CD4-positive, alpha-beta T cell (primary cell): ENCODE results near the gene DRC7. TPM values are rescaled to one million over a fixed set of nuclear protein-coding genes. Genes with fewer than 3 reads are reported as not detected.

Source experiments
- ATAC-seq: fragments of 200-7000 bp; cut with Tn5 transposase; one replicate; pipeline ENCODE4 v1.10.0; 2022; ENCODE audit warnings: mild to moderate bottlenecking; ENCODE audit not compliant: poor library complexity
- CTCF ChIA-PET: fragments of 350-600 bp; sonication (Branson Sonifier 250); formaldehyde crosslinking; loops from one replicate; lab custom pipeline; 2021; ENCODE audit warnings: antibody characterized with exemption, inconsistent platforms; lab: Charles Lee
- POLR2A ChIA-PET: fragments of 350-600 bp; sonication (Branson Sonifier 250); formaldehyde crosslinking; loops from one replicate; lab custom pipeline; 2021; ENCODE audit warnings: antibody characterized with exemption, inconsistent platforms; lab: Charles Lee
- DNase-seq, 14 experiments: peaks; one replicate each; pipeline ENCODE4 v3.0.0-alpha.2; 2013 to 2020; ENCODE audit warnings: mixed read lengths in 2 of 14
- H3K27ac ChIP-seq, 2 donors: one replicate each; pipeline versions ENCODE4 v1.5.1 to v1.7.0; 2013; ENCODE audit warnings: low read length in 2 of 2, low read depth in 1 of 2, mild to moderate bottlenecking in 1 of 2
- H3K27me3 ChIP-seq, 2 experiments: 1 replicate in 1 of 2; 2 replicates in 1 of 2; pipeline versions ENCODE4 v1.6.1 to v1.7.0; 2013; ENCODE audit warnings: low read length in 2 of 2, control low read depth in 1 of 2, mild to moderate bottlenecking in 1 of 2, moderate library complexity in 1 of 2; ENCODE audit not compliant: insufficient read depth in 2 of 2, control insufficient read depth in 1 of 2
- H3K36me3 ChIP-seq: one replicate; pipeline ENCODE4 v1.6.1; 2013; ENCODE audit warnings: low read length, control low read depth; ENCODE audit not compliant: insufficient read depth
- H3K4me1 ChIP-seq: one replicate; pipeline ENCODE4 v1.6.1; 2013; ENCODE audit warnings: low read length, control low read depth; ENCODE audit not compliant: insufficient read depth
- H3K4me3 ChIP-seq: one replicate; pipeline ENCODE4 v1.5.1; 2013; ENCODE audit warnings: mild to moderate bottlenecking, low read length, moderate library complexity
- H3K9me3 ChIP-seq, 2 experiments: 1 replicate in 1 of 2; 2 replicates in 1 of 2; pipeline versions ENCODE4 v1.6.1 to v1.7.0; 2013; ENCODE audit warnings: low read length in 2 of 2, mild to moderate bottlenecking in 2 of 2, control low read depth in 1 of 2, moderate library complexity in 1 of 2; ENCODE audit not compliant: control insufficient read depth in 1 of 2, insufficient read depth in 1 of 2
- H3K27ac Mint-ChIP-seq: one replicate; pipeline ENCODE4 v1.8.0; 2020; ENCODE audit warnings: mixed read lengths
- H3K27me3 Mint-ChIP-seq: one replicate; pipeline ENCODE4 v1.8.0; 2021; ENCODE audit warnings: mixed read lengths
- H3K36me3 Mint-ChIP-seq: one replicate; pipeline ENCODE4 v1.8.0; 2021; ENCODE audit warnings: low read depth, mixed read lengths
- H3K4me1 Mint-ChIP-seq: one replicate; pipeline ENCODE4 v1.8.0; 2021; ENCODE audit warnings: low read depth, mixed read lengths
- H3K4me3 Mint-ChIP-seq: one replicate; pipeline ENCODE4 v1.8.0; 2020; ENCODE audit warnings: mild to moderate bottlenecking, mixed read lengths
- H3K9me3 Mint-ChIP-seq: one replicate; pipeline ENCODE4 v1.8.0; 2020; ENCODE audit warnings: mixed read lengths
- intact Hi-C, 2 experiments: fragments of 100-400 bp; cut with DNase I in 1 of 2; cut with micrococcal nuclease in 1 of 2; formaldehyde crosslinking; loops; one replicate each; pipeline versions ENCODE4 v1.15.1 to v1.9.0; 2023 to 2025; cut with DNase I, micrococcal nuclease
- total RNA-seq, 174 experiments: library from RNA in 2 of 174; stranded (reverse) in 2 of 174; gene quantifications; one replicate each; pipeline ENCODE4 v1.2.3 and lab custom pipeline; 2021 to 2026
- TF ChIP-seq, protein P1 (sequence below): fragments of 200-600 bp; IDR thresholded peaks from one replicate; pipeline ENCODE4 v1.8.0; 2022; ENCODE audit warnings: antibody characterized with exemption, mild to moderate bottlenecking

The DRC7 gene
- total RNA-seq, 2 experiments from 2014 or later: not detected

DNA sequence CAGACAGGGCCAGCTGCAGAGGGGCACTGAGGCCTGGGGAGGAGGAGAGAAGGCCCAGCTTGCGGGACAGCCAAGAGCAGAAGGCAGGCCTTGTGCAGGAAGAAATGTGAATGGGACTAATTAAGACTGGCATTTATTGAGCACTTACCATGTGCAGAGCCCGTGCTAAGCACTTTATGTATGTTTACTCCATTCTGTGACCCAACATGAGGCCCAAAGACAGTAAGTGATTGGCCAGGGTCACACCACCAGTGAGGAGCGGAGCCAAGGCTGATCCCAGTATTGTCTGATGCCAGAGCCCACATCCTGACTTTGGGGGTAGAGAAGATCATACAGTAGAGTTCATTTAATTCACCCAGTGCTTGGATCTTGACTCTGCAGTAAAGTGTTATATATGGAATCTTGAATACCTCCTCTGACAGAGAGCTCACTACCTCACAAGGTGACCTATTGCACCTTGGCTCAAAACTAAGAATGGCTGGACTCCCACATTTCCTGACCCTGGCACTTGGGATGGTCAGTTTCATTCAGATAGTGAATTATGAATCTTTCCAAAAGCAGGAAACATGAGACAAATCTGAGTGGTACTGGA lies 54.6 kb downstream of the DRC7 start:
- intact Hi-C loops: no loop called here
- H3K9me3 ChIP-seq: no peaks in the 10 kb centered on the region
- DNase-seq: no peak
- H3K27ac ChIP-seq: no peak overlapping the region
- peaks cover 13% of the 10 kb centered on the region for H3K36me3 ChIP-seq
- no peak overlapping the region for H3K4me3 ChIP-seq
- ChIA-PET CTCF (no interaction called here), POLR2A (interaction anchor here (3.0 kb wide), 1 partner anchor 13 kb away, joined by 10 read pairs; the partner anchor contains the start of gene KATNB1)
- H3K27me3 ChIP-seq: no peaks in the 10 kb centered on the region
- Mint-ChIP-seq H3K36me3 (peaks cover 14% of the 10 kb centered on the region), H3K9me3 (no peaks in the 10 kb centered on the region), H3K4me1 (no peaks in the 10 kb centered on the region), H3K27me3 (no peaks in the 10 kb centered on the region), H3K4me3 (no peak overlapping the region), H3K27ac (no peak overlapping the region)
- no peaks in the 10 kb centered on the region for H3K4me1 ChIP-seq
- no peak for ATAC-seq
- TF ChIP-seq, protein P1, sequence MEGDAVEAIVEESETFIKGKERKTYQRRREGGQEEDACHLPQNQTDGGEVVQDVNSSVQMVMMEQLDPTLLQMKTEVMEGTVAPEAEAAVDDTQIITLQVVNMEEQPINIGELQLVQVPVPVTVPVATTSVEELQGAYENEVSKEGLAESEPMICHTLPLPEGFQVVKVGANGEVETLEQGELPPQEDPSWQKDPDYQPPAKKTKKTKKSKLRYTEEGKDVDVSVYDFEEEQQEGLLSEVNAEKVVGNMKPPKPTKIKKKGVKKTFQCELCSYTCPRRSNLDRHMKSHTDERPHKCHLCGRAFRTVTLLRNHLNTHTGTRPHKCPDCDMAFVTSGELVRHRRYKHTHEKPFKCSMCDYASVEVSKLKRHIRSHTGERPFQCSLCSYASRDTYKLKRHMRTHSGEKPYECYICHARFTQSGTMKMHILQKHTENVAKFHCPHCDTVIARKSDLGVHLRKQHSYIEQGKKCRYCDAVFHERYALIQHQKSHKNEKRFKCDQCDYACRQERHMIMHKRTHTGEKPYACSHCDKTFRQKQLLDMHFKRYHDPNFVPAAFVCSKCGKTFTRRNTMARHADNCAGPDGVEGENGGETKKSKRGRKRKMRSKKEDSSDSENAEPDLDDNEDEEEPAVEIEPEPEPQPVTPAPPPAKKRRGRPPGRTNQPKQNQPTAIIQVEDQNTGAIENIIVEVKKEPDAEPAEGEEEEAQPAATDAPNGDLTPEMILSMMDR: no peak

DNA sequence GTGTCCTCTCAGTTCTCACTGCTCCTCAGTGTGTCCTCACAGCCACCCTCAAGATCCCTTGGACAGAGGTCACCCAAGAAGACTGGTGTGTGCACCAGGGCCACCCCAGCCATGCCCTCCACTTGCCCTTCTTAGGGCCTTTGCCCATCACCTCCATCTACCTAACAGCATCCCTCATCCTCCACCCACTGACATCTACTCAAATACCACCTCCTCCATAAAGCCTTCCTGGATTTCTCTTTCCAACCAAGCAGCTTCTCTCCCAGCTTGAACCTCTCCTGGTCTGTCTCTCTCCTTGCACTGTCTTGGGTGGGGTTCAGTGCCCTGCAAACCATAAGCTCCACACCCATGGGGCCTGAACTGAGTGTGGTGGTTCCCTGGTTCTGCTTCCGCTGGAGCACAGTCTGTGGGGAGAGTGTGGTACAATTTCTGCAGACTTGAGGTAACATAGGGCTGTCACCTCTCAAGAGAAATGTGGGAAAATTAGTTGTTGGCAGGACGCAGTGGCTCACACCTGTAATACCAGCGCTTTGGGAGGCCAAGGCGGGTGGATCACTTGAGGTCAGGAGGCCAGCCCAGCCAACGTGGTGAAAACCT lies 55.3 kb downstream of the DRC7 start:
- Mint-ChIP-seq H3K4me3 (no peak overlapping the region), H3K9me3 (no peaks in the 10 kb centered on the region), H3K36me3 (peaks cover 18% of the 10 kb centered on the region), H3K27me3 (no peaks in the 10 kb centered on the region), H3K27ac (no peak overlapping the region), H3K4me1 (no peaks in the 10 kb centered on the region)
- peaks cover 15% of the 10 kb centered on the region for H3K36me3 ChIP-seq
- ATAC-seq (no peak), DNase-seq (no peak)
- no peaks in the 10 kb centered on the region for H3K4me1 ChIP-seq
- H3K27me3 ChIP-seq: no peaks in the 10 kb centered on the region
- intact Hi-C loops: loop anchor here in 1 of 2 experiments (10.0 kb wide), 1 partner anchor 115 kb away; no protein-coding TSS in a partner anchor
- H3K27ac ChIP-seq: no peak overlapping the region
- TF ChIP-seq, protein P1: no peak
- POLR2A ChIA-PET: interaction anchor here (3.0 kb wide), 1 partner anchor 14 kb away, joined by 10 read pairs; the partner anchor contains the start of gene KATNB1
- no peak overlapping the region for H3K4me3 ChIP-seq
- CTCF ChIA-PET: no interaction called here
- H3K9me3 ChIP-seq: no peaks in the 10 kb centered on the region

DNA sequence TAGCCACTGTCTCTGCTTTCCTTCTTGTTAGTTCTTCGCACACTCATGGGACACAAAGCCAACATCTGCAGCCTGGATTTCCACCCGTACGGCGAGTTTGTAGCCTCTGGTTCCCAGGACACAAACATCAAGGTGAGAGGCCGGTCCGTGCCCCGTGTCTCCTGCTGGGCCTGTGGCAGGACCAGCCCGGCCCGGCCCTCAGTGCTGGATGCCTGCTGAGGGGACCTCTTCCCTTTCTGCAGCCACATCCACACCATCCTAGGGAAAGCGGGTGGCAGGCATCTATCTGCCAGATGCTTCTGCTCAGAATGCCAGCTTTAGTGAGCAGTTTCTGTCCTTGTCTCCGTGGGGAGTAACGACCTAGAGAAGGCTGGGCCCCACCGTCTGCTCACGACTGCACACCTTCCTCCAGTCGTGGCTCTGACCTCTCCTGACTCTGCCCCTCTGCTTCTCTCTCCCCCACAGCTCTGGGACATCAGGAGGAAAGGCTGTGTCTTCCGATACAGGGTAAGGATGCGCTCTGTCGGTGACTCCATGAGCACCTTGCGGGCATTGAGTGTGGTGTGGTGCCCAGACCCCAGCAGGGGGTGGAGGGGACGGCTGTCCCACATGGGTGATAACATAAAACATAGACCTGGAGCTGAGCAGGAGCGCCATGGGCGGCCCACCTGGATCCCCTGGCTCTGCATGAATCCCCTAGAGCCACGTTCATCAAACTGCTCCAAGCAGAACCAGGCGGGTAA lies 56.4 kb downstream of the DRC7 start:
- Mint-ChIP-seq H3K4me1 (no peaks in the 10 kb centered on the region), H3K9me3 (no peaks in the 10 kb centered on the region), H3K4me3 (no peak overlapping the region), H3K27me3 (no peaks in the 10 kb centered on the region), H3K36me3 (peaks cover 12% of the 10 kb centered on the region), H3K27ac (no peak overlapping the region)
- no peak overlapping the region for H3K4me3 ChIP-seq
- CTCF ChIA-PET: no interaction called here
- no peak overlapping the region for H3K27ac ChIP-seq
- no peak for ATAC-seq
- POLR2A ChIA-PET: no interaction called here
- no peak for DNase-seq
- H3K4me1 ChIP-seq: no peaks in the 10 kb centered on the region
- H3K27me3 ChIP-seq: no peaks in the 10 kb centered on the region
- TF ChIP-seq, protein P1: no peak
- H3K36me3 ChIP-seq: peaks cover 15% of the 10 kb centered on the region
- intact Hi-C loops: loop anchor here in 1 of 2 experiments (10.0 kb wide), 1 partner anchor 114 kb away; no protein-coding TSS in a partner anchor
- H3K9me3 ChIP-seq: no peaks in the 10 kb centered on the region
